Mesendoderm (in vitro differentiated cells): ENCODE results near the gene MARCHF11. TPM values are rescaled to one million over a fixed set of nuclear protein-coding genes. Genes with fewer than 3 reads are reported as not detected.

Experiments used
- small RNA-seq: library from polyadenylated mRNA; stranded (forward); fragments of <200 nt; extraction: miRNeasy Mini kit (QIAGEN cat#:217004); gene quantifications from one replicate; pipeline ENCODE3, GENCODE V24; 2013; ENCODE audit not compliant: insufficient read depth

The MARCHF11 gene

Small RNA genes lying within 50 kb of the gene (small RNA-seq; reads per million reads assigned to genes)
- gene RNA5SP178 = not detected
